HG03175 (cell line): ENCODE data around the gene PSMD1.
"Not testable (repeated sequence)": the region's sequence is repeated elsewhere in the genome, so short reads cannot be mapped to it uniquely, and the experiment has no call there.

Source experiments
- ATAC-seq: cut with Tn5 transposase; IDR thresholded peaks from one replicate; pipeline ENCODE4 v1.9.1; 2021; ENCODE audit warnings: mild to moderate bottlenecking, moderate library complexity; ENCODE audit not compliant: unreplicated experiment

PSMD1 gene

DNA sequence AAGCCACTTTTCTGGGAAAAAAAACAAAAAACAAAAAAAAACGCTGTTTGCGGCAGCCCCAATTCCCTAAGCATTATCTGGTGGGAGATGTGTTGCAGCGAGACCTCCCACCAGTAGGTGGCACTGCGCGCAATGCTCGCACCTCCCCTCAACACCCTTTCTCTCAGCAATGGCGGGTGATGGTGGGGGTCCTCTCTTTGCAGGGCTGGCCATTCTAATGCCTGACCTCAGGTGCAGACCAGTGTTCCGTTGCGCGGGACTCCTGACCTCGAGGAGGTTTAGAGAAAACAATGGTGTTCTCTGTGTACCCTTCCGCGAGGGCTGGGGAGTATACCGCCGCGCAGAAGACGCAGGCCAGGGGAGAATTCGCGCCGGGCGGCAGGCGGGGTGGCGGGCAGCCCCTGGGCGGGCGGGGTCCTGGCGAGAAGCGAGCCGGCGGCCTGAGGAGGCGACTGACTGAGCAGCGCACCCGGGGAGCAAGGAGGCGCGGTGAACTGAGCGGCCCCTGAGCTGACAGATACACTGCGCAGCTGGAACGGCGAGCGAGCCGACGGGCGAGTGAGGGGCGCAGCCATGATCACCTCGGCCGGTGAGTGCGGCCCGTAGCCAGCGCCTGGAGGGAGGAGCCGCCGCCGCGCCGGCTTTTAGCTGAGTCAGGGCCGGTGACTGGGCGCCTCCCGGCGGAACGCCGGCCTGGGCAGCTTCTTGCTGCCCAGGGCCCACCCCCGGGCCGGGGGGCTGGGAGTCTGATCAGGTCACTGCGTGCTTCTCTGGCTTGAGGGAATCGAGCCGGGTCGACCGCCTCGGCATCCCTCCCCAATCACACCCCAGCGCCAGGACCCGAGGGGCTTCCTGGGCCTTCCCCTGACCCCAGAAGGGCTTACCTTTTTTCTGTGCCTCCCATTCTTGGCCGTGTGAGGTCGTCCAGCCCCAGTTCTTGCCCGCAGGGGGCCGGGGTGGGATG lies at the start of gene PSMD1:
TSS of gene PSMD1 (plus strand) at position 415 of the 964 bp plus-strand sequence. CDS start at position 574, 159 bp downstream.
- peak; percentile 73 for ATAC-seq

- ATAC-seq, result no peak
These were observed 49.2 kb upstream of the PSMD1 start for GRCh38 chr2:231007286-231008098.

GRCh38 chr2:231008131-231008530 lies 48.5 kb upstream of the PSMD1 start:
- no peak for ATAC-seq

- no peak for ATAC-seq
These were observed 47.3 kb upstream of the PSMD1 start for GRCh38 chr2:231009236-231009919.

- ATAC-seq, result no peak
These were observed 46.4 kb upstream of the PSMD1 start for GRCh38 chr2:231010201-231010730.

DNA sequence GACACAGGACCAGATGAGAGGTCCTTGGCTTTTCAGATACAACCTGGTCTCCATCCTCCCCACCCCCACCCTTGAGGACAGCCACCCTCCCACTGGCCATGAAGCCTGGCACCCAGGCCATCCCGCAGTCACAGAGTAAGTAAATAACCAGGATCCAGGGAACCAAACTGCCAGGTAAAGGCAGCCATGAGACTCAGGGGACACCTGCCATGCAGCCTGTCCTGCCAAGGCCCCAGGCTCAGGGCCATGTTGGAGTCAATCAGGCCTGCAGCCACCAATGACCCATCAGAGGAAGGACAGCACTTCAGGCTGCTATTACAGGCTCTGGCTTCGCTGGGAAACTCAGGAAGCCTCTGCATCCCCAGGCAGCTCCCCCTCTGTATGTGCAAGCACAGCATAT lies 45.1 kb upstream of the PSMD1 start:
- no peak for ATAC-seq

GRCh38 chr2:231012463-231012862 lies 44.2 kb upstream of the PSMD1 start:
- ATAC-seq, result no peak

DNA sequence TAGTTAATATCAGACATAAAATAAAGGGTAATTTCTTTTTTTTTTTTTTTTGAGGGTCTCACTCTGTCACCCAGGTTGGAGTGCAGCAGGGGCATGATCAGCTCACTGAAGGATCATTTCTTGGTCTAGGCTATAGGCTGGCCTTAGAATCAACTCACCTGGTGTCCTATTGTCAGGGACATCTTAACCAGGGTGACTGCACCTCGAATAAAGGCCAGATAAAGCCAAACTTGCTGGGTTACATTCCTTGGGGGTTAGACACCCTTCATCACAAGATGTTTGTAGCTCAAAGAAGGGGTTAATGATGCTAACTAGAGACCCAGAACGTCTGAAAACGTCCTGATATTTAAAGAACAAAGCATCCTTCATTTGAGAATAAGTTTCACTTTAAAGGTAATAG lies 42.8 kb upstream of the PSMD1 start:
- ATAC-seq, result no peak

DNA sequence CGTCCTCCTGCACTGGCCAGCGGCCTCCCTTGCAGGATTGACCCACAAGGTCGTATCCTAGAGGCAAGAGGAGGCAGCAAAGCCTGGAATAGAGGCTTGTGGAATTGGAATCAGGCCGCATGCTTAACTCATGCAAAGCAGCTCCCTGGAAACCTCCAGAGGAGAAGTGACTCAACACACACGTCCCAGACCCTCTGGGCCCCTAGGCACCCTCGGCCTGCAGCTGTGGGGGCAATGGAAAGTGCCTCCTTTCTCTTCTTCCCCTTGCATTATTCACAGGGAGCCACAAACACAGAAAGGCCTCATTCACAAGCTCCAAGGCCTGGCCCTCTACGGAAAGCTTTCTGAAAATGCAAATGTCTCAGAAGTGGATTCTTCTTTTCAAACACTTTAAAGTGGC lies 41.2 kb upstream of the PSMD1 start:
- no peak for ATAC-seq

DNA sequence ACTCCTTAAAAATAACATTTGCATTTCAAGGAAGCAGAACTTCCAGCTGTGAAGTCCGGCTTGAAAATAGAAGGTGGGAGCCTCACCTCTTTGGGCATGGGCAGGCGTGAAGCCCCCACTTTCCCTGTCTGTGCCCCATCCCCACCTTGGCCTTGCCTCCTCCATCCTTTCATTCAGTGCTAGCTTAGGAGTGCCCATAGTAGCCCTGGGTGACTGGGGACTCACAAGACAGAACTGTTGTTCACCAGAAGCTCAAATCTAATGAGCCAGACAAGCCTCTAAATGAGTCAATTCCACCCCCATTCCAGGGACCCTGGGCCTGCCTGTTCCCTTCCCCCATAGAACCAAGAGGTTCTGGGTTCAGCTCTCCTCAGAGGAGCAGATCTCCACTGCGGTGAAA lies 40.7 kb upstream of the PSMD1 start:
- no peak for ATAC-seq

DNA sequence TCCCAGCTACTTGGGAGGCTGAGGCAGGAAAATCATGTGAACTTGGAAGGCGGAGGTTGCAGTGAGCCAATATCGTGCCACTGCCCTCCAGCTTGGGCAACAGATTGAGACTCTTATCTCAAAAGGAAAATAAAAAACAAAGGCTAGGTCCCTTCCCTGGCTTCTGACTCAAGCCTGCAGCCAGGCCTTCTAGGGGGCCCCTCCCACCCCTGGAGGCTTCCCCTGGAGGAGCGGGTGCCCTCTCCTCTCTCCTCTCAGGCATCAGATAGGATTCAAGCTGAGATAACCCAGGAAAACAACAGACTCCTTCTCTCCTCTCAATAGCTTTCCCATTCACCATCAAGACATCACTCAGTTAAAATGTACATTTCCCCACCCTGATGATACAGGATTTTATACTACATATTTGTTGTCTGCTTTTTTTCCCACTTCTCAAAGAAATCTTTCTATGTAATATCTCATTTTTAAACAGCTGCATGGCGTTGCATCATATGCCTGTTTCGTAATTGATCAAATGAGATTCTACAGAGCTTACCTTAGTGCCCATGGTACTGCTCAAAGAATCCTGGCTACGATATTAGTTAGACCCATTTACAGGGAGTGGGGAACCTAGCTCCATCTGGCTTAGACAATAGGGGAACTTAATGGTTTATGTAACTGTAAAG lies 40.0 kb upstream of the PSMD1 start:
- ATAC-seq, result no peak

DNA sequence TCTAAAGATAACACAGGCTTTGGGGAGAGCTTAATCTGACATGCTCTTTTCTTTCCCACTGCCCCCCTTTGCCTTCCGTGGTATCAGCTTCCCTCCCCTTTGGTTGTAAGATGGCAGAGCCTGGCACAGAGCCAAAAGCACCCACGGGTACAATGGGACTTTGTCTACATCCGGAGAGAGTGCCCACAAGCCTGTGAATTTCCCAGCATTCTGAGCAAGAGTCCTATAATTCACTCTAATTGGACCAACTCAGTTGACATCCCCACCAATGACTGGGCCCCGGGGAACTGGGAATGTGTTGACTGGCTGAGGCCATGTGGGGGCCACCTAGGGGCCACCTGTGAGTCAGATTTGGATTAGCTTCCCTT lies 39.5 kb upstream of the PSMD1 start:
- no peak for ATAC-seq

DNA sequence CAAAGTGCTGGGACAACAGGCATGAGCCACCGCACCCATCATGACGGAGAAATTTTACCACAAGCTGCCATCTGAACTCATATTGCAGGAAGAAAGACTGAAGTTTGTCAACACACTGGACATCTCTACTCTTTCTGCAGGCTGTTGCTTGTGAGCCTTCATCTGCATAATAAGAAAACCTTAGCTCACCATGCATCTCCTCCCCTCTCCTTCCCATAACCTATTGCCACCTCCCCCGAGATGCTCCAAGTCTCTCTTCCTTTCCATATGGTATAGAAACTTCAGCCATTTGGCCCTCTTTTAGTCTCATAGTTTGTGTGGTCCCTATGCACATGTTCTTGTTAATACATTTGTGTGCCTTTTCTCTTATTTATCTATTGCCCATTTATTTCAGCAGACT lies 38.5 kb upstream of the PSMD1 start:
- ATAC-seq, result no peak

DNA sequence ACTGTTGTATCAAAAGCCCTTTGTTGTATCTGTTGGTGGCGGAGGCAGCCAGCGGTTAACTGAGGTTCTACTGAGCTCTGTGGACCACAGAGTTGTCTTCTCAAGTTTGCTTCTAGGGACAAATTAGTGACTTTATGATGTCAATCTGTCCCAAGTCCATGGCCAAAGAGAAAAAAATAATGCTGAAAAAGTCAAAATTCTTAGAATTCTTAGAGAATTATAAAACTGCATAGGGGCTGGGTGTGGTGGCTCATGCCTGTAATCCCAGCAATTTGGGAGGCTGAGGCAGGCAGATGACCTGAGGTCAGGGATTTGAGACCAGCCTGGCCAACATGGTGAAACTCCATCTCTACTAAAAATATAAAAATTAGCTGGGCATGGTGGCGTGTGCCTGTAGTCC lies 31.6 kb upstream of the PSMD1 start:
- ATAC-seq, result not testable (repeated sequence)

GRCh38 chr2:231028889-231029288 lies 27.8 kb upstream of the PSMD1 start:
- no peak for ATAC-seq

GRCh38 chr2:231029563-231029962 lies 27.1 kb upstream of the PSMD1 start:
- ATAC-seq, result no peak

DNA sequence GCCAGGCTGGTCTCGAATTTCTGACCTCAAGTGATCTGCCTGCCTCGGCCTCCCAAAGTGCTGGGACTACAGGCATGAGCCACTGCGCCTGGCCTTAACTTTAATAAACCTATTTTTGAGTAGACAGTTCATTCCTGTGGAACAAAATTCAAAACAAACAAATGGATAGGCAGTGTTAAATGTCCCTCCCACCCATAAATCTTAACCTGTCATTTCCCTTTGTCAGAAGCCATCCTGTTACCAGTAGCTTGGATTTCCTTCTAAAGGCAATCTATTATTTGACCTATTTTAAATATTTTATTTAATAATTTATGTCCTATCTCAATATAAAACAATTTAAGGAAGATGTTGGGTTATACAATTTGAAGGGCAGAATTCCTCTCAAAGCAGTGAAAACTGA lies 25.9 kb upstream of the PSMD1 start:
- no peak for ATAC-seq

DNA sequence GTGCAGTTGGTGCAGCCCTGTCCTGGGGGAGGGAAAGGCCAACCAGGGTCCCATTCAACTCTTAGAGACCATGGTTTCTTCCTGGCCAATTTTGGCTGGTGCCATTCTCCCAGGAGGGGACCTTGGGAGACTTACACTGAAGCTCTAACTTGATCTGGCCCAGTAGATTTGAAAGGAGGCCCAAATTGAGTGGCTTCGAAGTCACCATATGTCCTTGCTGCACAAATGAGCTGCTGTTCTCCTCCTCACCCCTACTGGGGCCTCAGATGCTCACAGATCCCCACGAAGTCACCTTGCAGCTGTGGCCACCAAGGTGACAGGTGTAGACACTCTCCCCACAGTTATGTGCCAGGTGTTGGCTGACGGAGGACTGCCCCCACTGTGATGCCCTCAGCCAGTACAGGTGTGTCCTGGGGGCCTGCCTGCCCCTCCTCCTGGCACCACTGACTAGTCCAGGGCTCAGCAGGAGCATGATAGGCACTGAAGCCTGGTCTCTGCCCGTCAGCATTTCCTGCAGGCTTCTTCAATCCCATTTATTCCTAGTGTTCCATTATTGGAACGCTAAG lies 24.0 kb upstream of the PSMD1 start:
- no peak for ATAC-seq

- ATAC-seq, result no peak
These were observed 23.2 kb upstream of the PSMD1 start for GRCh38 chr2:231033147-231034132.
